ENCODE results near the gene RFX4.

Gene RFX4

DNA sequence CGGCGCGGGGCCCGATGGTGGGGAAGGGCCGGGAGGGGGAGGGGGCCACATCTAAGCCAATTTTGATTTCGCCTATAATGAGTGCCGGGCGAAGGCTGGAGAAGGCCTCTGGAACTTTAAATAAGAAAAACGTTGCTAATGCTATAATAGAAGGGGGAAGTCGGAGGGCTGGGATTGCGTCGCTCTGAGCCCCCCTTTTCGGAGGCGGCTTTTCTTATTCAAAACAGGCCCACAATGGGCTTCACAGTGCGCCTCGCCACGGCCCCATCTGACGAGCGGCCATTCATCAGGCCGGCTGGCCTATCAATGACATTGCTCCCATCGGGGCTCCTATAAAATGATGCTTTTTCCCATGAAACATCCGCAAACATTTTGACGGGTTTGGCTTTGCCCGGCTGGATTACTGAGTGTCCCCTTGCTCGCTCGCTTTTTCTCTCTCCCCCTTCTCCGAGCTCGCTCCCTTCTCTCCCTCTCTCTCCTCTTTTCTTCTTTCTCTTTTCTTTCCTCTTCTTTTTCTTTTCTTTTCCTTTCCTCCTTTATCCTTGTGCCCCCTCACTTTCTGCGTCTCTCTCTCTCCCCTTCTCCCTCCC lies at the start of gene RFX4:
Gene RFX4 (plus strand): TSS at position 364 of the 590 bp plus-strand sequence. CDS start 317 bp downstream, outside the sequence.
- DNase-seq (ENCODE audit: low spot score): no peak

DNA sequence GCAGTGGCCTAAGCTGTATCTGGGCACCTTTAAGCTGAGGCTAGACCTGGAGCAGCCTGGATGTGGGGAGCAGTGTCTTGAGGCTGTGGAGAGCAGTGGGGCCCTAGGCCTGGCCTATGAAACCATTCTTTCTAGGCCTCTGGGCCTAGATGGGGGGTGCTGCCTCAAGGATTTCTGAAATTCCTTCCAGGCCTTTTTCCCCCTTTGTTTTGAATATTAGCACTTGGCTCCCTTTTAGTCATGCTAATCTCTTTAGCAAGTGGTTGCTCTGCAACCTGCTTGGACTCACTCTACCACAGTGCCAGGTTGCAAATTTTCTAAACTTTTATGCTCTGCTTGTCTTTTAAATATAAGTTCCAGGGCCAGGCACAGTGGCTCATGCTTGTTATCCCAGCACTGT lies 41.6 kb upstream of the RFX4 start:
- no peak for DNase-seq (ENCODE audit: low spot score)

DNA sequence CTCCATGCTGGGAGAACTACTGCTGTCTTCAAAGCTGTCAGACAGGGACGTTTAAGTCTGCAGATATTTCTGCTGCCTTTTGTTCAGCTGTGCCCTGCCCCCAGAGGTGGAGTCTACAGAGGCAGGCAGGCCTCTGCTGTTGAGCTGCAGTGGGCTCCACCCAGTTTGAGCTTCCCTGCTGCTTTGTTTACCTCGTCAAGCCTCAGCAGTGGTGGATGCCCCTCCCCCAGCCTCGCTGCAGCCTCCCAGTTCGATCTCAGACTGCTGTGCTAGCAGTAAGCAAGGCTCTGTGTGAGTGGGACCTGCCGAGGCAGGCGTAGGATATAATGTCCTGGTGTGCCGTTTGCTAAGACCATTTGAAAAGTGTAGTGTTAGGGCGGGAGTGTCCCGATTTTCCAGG lies 31.4 kb upstream of the RFX4 start:
- no peak for DNase-seq (ENCODE audit: low spot score)

DNA sequence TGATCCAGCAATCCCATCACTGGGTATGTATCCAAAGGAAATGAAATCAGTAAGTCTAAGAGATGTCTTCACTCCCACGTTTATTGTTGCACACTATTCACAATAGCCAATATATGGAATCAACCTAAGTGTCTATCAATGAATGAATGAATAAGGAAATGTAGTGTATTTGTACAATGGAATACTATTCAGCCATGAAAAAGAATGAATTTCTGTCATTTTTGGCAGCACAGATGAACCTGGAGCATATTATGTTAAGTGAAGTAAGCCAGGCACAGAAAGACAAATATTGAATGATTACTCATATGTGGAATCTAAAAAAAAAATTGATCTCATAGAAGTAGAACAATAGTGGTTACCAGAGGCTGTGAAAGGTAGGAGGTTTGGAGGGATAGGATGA lies 30.6 kb upstream of the RFX4 start:
- DNase-seq (ENCODE audit: low spot score): no peak

DNA sequence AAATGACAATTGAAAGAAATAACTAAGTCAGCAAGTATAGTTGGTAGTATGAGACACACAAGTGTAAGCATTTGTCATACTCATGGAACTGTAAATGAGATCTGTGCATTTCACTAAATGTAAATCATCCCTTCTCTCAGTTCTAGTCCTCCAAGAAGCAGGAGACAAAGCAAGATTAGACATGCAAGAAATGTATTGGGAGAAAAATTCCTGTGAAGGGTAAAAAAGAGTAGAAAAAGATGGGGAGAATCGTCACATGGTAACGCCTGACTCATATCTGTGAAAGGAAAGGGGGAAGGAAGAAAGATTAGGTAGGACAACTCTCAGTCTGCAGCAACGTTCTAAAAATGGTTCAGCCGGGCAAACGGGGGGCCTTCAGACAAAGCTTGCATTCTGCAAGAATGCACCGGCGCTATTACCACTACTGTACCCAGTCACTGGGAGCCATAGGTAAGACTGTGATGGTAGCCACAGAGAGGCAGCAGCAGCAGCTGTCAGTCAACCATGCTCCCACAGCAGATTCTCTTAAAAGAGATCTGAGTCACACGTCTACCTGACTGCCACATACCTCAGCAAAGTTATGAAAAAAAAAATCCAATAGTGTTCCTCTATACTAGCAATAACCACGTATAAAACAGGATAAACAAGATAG lies 18.0 kb upstream of the RFX4 start:
- DNase-seq (ENCODE audit: low spot score): no peak

DNA sequence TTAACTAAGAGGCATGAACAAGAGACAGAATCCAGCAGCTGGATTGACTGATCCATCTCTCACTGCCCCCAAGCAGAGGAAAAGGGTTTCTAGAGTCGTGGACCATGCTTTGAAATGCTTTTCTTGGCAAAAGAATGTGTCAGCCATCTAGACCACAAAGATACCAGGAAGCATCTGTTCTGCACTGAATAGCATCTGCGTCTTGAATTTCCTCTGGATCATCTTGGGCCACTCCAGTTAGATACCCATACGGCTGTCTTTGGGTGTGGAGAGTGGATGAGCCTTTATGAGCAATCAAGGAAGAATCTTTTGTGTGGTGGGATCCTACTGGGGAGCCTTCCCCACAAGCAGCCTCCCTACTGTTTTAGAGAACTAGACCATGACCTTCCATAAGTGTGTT lies 16.0 kb upstream of the RFX4 start:
- no peak for DNase-seq (ENCODE audit: low spot score)

DNA sequence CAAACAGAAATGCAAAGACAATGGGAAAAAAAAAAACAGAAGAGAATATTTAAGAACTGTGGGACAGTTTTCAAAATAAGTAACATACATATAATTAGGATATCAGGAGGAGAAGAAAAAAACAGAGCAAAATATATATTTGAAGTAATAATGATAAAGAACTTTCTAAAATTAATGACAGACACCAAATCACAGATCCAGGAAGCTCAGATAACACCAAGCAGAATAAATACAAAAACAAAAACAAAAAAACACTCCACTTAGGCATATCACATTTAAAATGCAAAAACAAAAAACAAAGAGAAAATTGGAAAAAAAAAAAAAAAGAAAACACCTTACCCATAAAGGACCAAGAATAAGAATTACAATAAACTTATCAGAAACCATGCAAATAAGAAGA lies 9.6 kb upstream of the RFX4 start:
- DNase-seq (ENCODE audit: low spot score): no peak

DNA sequence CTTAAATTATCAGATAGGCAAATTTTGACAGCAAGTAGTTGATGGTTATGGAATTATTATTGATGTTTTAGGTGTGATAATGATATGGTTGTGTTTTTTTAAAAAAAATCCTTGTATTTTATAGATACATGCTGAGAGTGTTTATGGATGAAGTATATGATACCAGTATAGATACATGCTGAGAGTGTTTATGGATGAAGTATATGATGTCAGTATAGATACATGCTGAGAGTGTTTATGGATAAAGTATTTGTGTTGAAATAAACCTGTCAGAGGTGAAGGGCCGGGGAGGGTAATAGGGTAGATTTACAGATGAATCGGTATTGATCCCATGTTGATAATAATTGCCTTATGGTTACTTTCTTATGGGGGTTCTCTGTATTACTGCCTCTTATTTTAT lies 6.0 kb upstream of the RFX4 start:
- no peak for DNase-seq (ENCODE audit: low spot score)

DNA sequence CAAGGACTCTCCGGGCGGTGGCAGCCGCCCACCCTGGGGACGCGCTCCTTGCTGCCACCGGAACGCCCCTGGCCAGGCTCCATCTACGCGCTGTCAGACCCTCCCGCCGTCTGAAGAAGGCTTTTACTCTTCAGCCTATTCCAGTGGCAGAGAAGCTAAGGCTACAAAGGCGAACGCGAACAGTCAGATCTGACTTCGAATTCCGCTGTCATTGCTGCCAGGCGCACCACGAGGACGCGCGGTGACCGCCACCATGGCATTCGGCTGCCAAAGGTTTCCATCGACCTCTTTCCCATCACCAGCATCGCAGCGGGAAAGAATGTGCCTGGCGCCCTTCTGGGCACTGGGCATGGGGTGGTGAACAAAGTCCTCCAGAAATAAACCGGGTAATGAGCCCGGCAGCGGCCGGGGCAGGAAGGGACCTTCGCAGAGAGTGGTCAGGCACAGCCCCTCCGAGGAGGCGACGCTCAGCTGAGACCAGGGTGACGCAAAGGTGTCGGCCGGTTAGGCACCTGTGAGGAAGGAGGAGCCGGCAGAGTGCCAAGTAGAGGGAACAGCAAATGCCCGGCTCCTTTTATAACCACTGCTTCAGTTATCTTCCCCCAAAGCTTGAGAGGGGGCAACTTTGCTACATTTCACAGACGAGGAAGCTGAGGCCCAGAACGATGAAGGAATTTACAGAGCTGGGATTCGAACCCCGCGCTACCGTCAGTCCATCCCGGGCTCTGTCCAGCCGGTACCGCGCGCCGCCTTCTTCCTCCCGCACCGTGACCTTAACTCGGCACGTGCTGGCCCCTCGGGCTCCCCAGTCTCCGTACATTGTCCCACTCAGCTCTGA lies 1.9 kb upstream of the RFX4 start:
- no peak for DNase-seq (ENCODE audit: low spot score)

DNA sequence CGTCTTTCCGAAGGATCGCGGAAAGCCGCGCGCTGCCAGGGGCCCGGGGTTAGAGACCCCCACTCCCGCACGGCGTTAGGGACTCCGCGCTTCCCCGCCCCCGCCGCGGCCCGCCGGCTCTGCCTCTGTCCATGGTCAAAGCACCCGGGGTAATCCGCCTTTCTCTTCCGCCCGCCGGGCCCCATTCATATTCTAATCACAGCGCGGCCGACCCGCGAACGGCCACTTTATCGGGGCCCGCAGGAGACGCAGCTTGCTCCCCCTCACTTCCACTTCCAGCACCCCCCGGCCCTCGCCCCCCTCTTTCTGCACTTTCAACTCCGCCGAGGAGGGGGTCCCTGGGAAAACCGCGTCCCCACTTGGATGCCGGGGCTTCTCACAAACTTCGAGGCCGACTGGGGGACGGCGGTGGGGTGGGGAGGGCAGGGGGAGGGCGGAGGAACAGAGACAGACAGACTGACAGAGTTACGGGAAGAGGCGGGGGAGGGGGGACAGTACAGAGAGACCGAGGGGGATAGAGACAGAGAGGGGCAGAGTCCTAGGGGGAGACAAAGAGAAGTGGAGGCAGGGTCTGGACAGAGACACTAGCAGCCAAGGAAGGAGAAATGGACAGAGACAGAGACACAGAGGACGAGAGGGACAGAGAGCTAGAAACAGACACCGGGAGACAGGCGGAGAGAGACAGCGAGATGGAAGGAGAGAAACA lies 1.1 kb upstream of the RFX4 start:
- DNase-seq (ENCODE audit: low spot score): no peak

DNA sequence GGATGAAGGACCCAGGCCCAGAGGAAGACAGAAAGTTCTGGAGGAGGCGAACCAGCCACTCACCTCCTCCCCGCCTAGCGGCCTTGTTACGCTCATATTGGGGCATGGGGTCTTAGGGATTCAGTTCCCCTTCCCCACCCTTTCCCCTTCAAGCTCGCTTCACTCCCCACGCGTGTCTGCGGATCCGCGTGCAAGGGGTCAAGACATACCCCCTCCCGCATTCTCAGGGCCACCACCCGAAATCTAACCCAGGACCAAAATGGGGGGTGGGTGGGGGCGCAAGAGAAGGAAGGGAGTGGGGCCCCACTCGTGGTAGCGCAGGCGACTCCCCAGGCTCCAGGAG lies 584 bp upstream of the RFX4 start:
- DNase-seq (ENCODE audit: low spot score): no peak

DNA sequence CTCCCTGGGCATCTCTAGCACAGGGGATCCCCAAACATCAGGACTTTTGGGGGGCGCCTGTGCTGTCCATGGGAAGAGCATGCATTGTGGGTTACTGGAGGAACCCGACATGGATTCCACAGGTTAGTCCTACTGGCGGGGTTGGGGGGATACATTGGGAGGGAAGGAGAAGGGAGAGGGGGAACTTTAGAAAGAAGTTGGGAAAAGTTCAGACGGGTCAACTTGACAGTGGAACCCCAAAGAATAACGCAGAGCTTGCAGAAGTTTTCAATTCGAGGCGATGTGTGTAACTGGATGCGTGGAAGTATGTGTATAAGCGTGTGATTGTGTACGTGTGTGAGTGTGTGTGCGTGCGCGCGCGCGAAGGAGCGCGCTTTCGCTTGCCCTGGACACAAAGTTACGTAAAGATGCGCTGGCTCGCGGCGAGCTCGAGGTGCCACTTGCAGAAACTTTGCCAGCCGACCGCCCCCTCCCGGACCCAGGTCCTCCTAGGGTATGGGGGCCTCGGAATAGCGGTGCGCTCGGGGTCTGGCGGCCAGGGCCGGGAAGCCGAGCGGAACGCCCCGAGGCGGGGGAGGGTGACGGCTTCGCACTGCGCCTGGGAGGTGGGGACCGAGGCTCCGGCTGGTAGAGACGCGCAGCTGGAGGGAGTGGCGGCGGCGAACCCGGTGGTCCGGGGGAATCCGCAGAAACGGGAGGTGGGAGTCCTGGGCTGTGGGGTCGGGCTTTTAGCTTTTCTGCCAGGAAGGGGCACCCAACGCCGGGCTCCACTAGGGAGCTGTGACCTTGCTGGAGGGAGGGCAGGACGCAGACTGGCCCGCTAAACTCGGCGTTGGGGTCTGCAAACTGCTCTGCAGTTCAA lies 669 bp downstream of the RFX4 start:
- DNase-seq (ENCODE audit: low spot score): no peak

DNA sequence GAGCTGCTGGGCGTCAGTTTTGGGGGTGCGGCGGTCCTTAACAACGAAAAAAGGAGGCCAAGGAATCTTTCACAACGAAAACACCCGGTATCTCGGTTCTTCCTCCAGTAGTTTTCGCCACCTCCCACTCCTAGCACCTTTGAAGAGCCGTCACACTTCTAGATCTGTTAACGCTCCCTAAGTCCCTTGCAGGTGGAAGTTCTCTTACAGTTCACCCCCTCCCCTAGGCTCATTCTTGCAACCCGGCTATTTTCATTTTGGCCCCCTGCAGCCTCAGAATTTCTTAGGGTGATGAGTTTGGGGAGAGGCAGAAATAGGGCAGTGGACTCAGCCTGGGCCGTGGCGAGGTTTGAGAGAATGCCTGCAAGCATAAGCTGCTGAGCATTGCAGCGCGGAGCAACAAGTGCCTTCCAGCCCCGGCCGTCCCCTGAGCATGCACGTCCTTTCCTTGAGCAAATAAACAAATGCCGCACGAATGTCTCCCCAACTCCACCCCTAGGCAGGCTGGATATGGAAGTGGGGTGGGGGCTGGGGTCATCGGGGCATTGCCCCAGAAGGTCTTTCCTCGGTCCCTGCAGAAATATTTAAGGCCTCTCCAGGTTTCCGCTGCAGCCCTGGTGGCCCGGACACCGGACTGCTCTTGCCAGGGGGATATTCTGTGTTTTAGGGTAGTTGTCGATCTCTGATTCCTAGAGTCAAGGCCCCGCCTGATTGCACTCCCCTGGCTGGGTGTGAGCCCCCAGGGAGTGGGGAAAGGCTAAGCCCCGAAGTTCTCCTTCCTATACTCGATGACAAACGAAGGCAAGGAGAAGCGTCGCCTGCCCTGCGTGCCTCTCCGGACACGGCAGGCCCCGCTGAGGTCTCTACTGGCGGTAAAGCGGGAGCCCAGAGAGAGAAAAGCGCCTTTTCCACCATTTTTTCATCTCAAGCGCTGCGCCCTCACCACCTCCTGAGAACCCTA lies 1.6 kb downstream of the RFX4 start:
- no peak for DNase-seq (ENCODE audit: low spot score)

DNA sequence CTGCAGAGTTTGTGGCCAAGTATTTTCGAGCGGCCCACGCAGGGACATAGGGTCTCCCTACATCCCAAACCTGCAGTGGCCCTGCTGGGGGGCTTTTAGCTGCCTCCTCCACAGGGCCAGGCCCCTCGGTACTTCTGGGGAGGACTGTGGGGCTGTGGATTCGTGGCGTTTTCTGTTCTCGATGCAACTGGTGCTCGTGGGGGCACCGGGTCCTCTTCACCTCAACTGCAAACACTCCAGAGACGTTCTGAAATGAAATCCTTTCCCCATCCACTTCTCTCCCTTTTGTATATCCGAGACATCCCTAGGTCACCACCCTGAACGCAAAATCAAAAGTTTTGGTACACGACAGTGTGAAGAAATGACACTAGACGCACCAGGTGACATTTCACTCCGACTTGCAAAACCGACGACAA lies 2.3 kb downstream of the RFX4 start:
- no peak for DNase-seq (ENCODE audit: low spot score)

DNA sequence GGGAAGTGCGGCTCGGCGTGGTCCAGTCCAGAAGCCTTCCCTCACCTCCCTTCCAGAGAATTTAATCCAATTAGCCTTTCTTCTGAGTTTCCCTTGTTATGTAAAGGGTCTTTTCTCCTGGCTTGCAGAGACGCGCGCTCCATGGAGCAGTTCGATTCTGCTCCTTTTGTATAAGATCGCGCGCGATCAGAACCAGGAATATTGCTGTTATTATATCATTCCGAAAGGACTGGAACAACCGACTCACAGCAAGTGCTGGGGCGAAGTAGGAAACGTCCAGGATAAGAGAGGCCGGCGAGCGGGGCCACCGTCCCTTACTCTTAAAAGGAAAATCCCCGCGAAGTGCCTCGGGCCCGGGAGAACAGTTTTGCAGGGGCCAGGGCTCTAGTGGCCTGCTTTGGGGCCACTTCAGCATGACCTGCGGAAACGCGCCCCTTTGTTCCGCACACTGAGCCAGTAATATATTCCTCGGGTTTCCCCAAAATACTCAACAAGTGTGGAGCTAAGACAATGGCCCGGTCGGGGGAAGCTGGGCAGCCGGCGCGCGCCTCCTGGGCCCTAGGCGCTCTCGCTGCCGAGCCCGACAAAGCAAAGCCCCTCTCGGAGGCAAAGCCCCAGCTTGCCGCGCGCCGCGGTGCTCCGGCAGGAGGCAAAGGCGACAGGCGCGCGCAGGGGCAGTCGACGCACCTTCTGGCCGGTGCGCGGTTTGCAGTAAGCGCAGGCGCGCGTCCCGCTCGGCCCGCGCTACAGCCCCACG lies 2.9 kb downstream of the RFX4 start:
- DNase-seq (ENCODE audit: low spot score): no peak

DNA sequence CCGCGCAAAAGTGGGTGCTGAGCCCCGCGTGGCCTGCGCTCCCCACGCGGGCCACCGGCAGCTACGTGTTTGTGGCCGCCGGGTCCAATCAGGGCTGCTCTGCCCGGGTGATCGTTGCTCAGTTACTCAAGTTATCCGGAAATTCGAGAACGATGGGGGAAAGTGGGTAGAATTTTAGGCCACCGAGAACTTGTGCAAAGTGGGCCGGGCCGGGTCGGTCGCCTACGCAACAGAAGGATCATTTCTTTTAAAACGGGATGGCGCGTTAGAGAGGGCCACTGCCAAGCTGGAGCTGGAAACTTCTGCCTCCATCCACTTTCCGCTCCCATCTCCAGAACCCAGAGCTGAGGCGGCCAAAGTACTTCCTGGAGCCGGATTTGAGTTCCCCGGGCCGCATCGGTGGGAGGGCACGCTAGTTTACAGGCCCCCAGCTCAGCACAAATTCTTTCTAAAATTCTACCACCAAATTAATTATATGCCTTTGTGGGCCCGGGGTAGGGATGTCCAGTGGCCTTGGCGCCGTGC lies 3.5 kb downstream of the RFX4 start:
- DNase-seq (ENCODE audit: low spot score): no peak

DNA sequence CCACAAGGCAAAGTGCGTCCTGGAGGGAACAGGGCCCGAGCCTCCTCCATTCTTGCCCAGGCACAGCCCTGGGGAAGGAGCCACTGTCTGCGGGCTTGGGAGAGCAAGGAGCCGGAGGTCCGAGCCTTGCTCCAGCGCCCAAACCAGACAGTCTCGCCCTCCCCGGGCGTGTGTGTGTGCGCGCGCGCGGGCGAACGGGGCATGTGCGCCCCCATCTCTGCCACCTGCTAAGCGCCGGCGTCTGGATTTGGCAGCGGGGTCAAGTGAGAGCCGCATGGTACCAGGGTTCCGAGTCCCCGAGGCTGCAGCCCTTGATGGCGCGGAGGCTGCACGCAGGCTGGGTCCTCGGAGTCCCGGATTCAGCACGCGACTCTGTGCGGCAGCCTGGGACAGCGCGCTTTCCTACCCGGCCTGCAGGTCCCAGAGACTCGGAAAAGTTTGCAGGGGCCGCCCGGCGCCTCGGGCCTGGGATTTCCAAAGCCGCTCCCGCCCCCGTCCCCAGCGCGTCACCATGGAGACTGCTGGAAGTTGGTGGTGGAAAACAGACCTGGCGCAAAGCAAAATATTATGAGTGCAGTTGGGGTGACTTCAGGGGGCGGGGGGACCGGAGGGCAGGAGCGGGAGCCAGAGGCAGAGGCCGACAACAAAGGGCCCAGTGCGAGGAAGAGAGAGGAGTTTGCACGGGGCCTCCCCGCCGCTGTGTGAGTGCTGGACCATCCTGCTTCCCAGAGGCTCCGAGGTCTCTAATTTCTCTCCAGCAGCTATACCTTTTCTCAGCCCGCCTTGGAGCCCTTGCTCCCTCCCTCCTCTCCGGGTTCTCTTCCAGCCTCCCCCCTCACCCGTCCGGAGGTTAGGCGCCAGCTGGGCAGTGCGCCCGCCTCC lies 4.2 kb downstream of the RFX4 start:
- no peak for DNase-seq (ENCODE audit: low spot score)

DNA sequence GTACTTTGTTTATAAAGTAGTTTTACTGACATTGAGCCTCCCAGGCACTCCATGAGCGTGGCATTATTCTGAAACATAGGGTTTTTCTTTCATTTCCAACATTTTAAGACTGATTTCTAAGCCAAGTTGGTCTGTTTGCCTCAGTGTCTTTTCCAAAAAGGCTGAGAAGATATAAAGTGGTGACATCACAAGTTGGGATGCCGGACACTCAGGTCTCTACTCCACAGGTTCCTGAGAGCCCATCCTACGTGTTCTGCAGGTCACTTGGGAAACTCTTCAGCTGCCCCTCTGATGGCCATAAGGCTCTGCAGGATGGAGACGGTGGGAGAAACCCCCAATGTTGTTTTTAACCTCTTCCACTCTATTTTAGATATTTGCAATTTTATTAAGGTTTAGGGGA lies 6.0 kb downstream of the RFX4 start:
- DNase-seq (ENCODE audit: low spot score): no peak

DNA sequence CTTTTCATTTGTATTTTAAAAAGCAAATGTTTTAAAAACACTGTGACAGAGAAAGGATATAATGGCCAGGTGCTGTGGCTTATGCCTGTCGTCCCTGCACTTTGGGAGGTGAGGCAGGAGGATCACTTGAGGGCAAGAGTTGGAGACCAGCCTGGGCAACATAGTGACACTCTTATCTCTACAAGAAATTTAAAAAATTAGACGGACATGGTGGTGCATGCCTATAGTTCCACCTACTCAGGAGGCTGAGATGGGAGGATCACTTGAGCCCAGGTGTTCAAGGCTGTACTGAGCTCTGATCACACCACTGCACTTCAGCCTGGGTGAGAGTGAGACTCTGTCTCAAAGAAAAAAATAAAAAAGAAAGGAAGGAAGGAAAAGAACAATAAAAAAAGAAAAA lies 7.8 kb downstream of the RFX4 start:
- no peak for DNase-seq (ENCODE audit: low spot score)

Data from CD4-positive, alpha-beta T cell treated with Interleukin-6 at 100 ng/mL for 8 hours (primary cell).